HT1080 (cell line): Measurements from ENCODE around the gene NCAPH2. TPM values are rescaled to one million over a fixed set of nuclear protein-coding genes. Genes with fewer than 3 reads are reported as not detected.

ENCODE experiments used
- DNase-seq: peaks from one replicate; pipeline ENCODE4 v3.0.0-alpha.2; 2015; ENCODE audit warnings: low read depth
- polyA plus RNA-seq, 2 experiments: library from polyadenylated mRNA; depleted of rRNA; stranded (reverse); fragments of >200 nt; gene quantifications; 2 replicates each; pipeline ENCODE4 v1.2.3, GENCODE V29; 2015
- total RNA-seq: library from RNA; depleted of rRNA; stranded (reverse); fragments of >200 nt; shearing (Covaris generic); gene quantifications from 2 replicates; pipeline ENCODE4 v1.2.3, GENCODE V29; 2014; rRNA removed

NCAPH2 gene
- total RNA-seq, result 65.3 and 73.2 TPM in 2 replicates
- polyA plus RNA-seq (2015; cell fraction: cytosol; rRNA removed), result 31.7 and 38.7 TPM in 2 replicates
- 60.7 and 62.1 TPM in 2 replicates for polyA plus RNA-seq (2015; cell fraction: nucleus; rRNA removed)

DNA sequence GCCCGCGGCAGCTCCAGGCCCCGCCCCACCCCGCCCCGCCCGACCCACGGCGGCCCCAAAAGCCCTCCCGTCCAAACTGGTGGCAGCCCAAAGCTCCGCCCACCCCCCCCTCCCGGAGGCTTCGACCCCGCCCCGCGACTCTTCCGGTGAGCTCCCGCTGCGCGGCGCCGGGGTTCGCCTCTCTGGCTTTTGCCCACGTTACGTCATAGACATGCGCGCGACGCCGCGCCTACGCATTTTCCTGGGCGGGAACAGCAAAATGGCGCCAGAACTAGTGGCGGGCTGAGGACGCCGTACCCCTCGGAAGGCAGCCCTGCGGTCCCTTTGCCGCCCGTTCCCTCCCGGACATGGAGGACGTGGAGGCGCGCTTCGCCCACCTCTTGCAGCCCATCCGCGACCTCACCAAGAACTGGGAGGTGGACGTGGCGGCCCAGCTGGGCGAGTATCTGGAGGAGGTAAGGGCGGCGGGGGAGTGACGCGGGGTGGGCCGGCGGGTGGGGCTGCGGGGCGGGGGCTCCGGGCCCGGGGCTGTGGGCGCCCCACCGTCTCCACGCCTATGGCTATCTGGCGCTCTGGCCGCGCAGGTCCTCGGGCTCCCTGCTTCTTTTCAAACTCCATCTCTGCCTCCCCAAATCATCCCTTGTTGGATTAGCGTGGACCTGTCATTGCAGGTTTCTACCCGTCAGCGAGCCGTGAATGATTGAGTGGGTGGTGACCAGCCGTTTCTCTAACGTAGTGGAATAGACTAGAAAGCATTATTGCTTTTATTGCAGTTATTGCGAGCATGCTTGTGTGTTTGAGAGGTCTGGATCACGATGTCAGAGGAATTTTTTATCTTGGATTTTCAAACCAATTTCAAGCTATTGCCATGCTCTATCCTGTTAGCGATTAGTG, at the start of gene NCAPH2:
TSS of gene NCAPH2 (plus strand) at position 234 of the 894 bp plus-strand sequence. CDS start at position 348, 114 bp downstream.
- DNase-seq, result peak; percentile 89

- no peak for DNase-seq
Observed at GRCh38 chr22:50459016-50459415, 49.0 kb upstream of the NCAPH2 start.

GRCh38 chr22:50459496-50460140, 48.4 kb upstream of the NCAPH2 start:
- no peak for DNase-seq

GRCh38 chr22:50460938-50461337, 47.1 kb upstream of the NCAPH2 start:
- DNase-seq, result no peak

GRCh38 chr22:50461536-50461935, 46.5 kb upstream of the NCAPH2 start:
- no peak for DNase-seq

DNA sequence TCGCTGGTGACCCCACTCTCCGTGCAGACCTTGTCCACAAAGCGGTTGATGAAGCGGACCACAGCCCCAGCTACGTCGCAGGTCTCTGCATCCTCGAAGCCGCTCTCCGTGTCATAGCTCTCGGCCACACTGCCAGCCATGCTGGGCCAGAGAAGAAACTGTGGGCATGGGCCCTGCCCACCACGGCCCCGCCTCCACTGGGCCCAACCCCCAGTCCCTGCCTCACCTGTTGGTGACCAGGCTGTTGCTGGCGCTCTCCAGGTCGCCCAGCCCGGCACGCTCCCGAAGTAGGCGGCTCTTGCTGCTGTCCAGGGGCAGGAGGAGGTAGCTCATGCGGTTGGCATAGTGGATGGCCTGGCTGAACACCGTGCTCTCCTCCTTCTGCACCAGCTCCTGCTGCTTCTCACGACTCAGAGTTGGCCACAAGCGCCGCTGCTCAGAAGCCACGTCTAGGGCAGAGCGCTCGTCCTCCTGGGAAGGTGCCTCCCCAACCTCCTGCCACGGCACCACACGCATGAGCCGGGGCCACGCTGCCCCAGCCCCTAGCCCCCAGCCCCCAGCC, 46.0 kb upstream of the NCAPH2 start:
- DNase-seq, result no peak

GRCh38 chr22:50463188-50463900, 44.7 kb upstream of the NCAPH2 start:
- DNase-seq, result no peak

GRCh38 chr22:50464451-50464850, 43.6 kb upstream of the NCAPH2 start:
- DNase-seq, result no peak

- no peak for DNase-seq
Observed at GRCh38 chr22:50465066-50465930, 42.7 kb upstream of the NCAPH2 start.

DNA sequence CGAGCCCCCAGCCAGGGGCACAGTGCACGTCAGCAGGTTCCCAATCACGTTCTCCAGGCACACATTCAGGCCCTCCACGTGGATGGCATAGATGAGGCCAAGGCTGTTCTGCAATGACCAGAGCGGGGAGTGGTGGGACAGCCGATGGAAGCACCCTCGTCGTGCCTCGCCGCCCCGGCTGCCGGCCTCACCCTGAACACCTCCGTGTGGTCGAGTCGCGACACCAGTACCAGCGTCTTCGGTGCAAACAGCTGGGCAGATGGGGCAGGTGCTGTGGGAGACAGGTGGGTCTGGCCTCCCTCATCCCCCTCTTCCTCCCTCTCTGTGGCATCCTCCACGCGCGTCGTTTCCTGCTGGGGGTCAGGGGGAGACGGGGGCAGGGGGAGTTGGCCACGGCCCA, 40.7 kb upstream of the NCAPH2 start:
- no peak for DNase-seq

- DNase-seq, result no peak
Observed at GRCh38 chr22:50467773-50468440, 40.1 kb upstream of the NCAPH2 start.

GRCh38 chr22:50468626-50469025, 39.4 kb upstream of the NCAPH2 start:
- DNase-seq, result no peak

DNA sequence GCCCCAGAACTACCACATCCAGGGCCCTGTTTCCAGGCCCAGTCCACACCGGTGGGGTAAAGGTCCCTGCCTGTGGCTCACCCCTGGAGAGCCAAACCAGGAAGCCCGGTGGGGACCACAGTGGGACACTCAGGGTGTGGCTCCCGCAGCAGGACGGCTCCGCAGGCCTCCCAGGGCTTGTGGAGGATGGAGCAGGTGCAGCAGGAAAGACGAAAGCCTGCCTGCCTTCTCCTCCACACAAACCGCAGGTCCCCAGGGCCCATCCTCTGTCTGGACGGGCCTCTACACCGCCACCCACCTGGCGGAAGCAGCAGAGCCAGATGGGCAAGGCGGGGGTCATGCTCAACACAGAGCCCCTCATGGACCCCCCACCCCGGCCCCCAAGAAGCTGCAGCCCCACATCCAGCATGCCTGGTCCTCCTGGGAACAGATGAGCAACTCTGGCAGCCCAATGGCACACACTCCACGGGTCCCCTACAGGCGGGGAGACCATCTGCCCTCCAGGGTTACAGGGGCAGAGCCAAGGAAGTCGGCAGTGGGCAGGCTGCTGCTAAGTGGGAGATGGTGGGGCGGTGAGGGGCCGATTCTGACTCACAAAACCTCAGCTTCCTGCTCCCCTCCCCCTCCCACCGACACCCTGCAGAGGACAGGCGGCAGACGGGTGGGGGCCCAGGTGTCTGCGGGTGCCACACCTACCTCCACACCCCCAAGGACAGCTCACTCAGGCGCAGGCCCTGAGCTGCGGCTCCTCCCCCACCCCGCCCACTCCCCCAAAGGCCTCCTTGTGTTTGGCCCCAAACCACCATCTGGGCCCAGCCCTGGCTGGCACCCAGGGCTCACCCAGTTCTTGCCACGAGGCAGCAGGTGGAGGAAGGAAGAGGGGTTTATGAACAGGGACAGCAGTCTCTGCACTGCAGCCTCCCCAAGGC, 38.4 kb upstream of the NCAPH2 start:
- DNase-seq, result peak; percentile 96

GRCh38 chr22:50470491-50470890, 37.5 kb upstream of the NCAPH2 start:
- DNase-seq, result no peak

GRCh38 chr22:50471197-50471847, 36.7 kb upstream of the NCAPH2 start:
- no peak for DNase-seq

GRCh38 chr22:50471962-50472361, 36.1 kb upstream of the NCAPH2 start:
- DNase-seq, result no peak

GRCh38 chr22:50473088-50473487, 34.9 kb upstream of the NCAPH2 start:
- no peak for DNase-seq
